H1 (cell line): ENCODE data around the gene ZNF189. TPM values are rescaled to one million over a fixed set of nuclear protein-coding genes. Genes with fewer than 3 reads are reported as not detected.

ENCODE experiments used
- CTCF ChIA-PET: fragments of 300-600 bp; sonication (Branson Sonifier 250); formaldehyde crosslinking; loops from one replicate; lab custom pipeline; 2021; ENCODE audit not compliant: partially characterized antibody; lab: Charles Lee
- POLR2A ChIA-PET: fragments of 300-600 bp; sonication (Branson Sonifier 250); formaldehyde crosslinking; loops from one replicate; lab custom pipeline; 2021; ENCODE audit warnings: inconsistent platforms; ENCODE audit not compliant: partially characterized antibody; lab: Charles Lee
- DNase-seq, 2 experiments: peaks; one replicate each; pipeline versions ENCODE4 v3.0.0 to v3.0.0-alpha.2; 2010 to 2022; ENCODE audit warnings: low spot score in 2 of 2, low read depth in 1 of 2, mixed read lengths in 1 of 2
- FAIRE-seq: peaks from 2 replicates; lab custom pipeline; 2011; peaks lifted over from hg19 to GRCh38; lab: Jason Lieb, UNC
- H2AFZ ChIP-seq: 2 replicates; pipeline ENCODE4 v1.8.1; 2012; ENCODE audit warnings: low read length, inconsistent platforms
- H2AK5ac ChIP-seq: 2 replicates; pipeline ENCODE4 v1.6.1; 2013; ENCODE audit warnings: low read depth, low read length
- H2BK120ac ChIP-seq: replicated peaks from 2 replicates; pipeline ENCODE3; 2013; ENCODE audit warnings: low read depth, low read length, inconsistent platforms
- H2BK12ac ChIP-seq: 2 replicates; pipeline ENCODE4 v1.6.1; 2013; ENCODE audit warnings: low read depth, low read length
- H2BK15ac ChIP-seq: 2 replicates; pipeline ENCODE4 v1.6.1; 2013; ENCODE audit warnings: low read length
- H2BK20ac ChIP-seq: 2 replicates; pipeline ENCODE4 v1.6.1; 2013; ENCODE audit warnings: low read length
- H2BK5ac ChIP-seq: 2 replicates; pipeline ENCODE4 v1.6.1; 2013; ENCODE audit warnings: low read depth, low read length
- H3K14ac ChIP-seq: 2 replicates; pipeline ENCODE4 v1.6.1; 2013; ENCODE audit warnings: inconsistent platforms; ENCODE audit not compliant: insufficient read length
- H3K18ac ChIP-seq: 2 replicates; pipeline ENCODE4 v1.6.1; 2013; ENCODE audit warnings: low read length; ENCODE audit errors: extremely low read depth
- H3K23ac ChIP-seq: 2 replicates; pipeline ENCODE4 v1.6.1; 2013; ENCODE audit warnings: inconsistent platforms; ENCODE audit not compliant: insufficient read length
- H3K23me2 ChIP-seq: 2 replicates; pipeline ENCODE4 v1.6.1; 2013; ENCODE audit warnings: low read depth, low read length
- H3K27ac ChIP-seq: 2 replicates; pipeline ENCODE4 v1.6.1; 2011; ENCODE audit warnings: low read depth, low read length, inconsistent platforms
- H3K27me3 ChIP-seq, 4 experiments: replicated peaks in 1 of 4; 1 replicate in 1 of 4; 2 replicates in 3 of 4; pipeline versions ENCODE4 v1.6.1 to v1.8.1; 2011 to 2013; ENCODE audit warnings: low read length in 3 of 4, mild to moderate bottlenecking in 3 of 4, inconsistent platforms in 2 of 4, mixed read lengths in 2 of 4, moderate library complexity in 1 of 4; ENCODE audit not compliant: control insufficient read depth in 3 of 4, insufficient read depth in 3 of 4; ENCODE audit errors: extremely low read depth in 1 of 4
- H3K36me3 ChIP-seq, 4 experiments: 2 replicates each; pipeline versions ENCODE4 v1.6.1 to v1.8.1; 2011 to 2013; ENCODE audit warnings: mild to moderate bottlenecking in 4 of 4, low read length in 3 of 4, moderate library complexity in 2 of 4, control low read depth in 1 of 4, inconsistent platforms in 1 of 4; ENCODE audit not compliant: insufficient read depth in 4 of 4, control insufficient read depth in 2 of 4
- H3K4ac ChIP-seq: replicated peaks from 2 replicates; pipeline ENCODE3; 2013; ENCODE audit warnings: low read length, low read depth, mixed read lengths, inconsistent platforms; ENCODE audit not compliant: insufficient read length
- H3K4me1 ChIP-seq, 4 experiments: replicated peaks in 1 of 4; 1 replicate in 1 of 4; 2 replicates in 3 of 4; pipeline versions ENCODE4 v1.6.1 to v1.8.1; 2011 to 2013; ENCODE audit warnings: low read length in 3 of 4, inconsistent platforms in 2 of 4, mixed read lengths in 1 of 4; ENCODE audit not compliant: insufficient read depth in 4 of 4, control insufficient read depth in 3 of 4
- H3K4me2 ChIP-seq, 2 experiments: 2 replicates each; pipeline versions ENCODE4 v1.6.1 to v1.8.1; 2011 to 2013; ENCODE audit warnings: low read depth in 2 of 2, low read length in 2 of 2, control low read depth in 1 of 2, inconsistent platforms in 1 of 2, mild to moderate bottlenecking in 1 of 2; ENCODE audit not compliant: insufficient read depth in 1 of 2
- H3K4me3 ChIP-seq, 4 experiments: fragments of 200-600, 300-600 bp in 1 of 4; sonication (generic), shearing (Covaris generic), sonication (Bioruptor Twin) in 1 of 4; 2 replicates each; pipeline versions ENCODE4 v1.5.1 to v1.8.1; 2011 to 2016; ENCODE audit warnings: low read length in 4 of 4, low read depth in 3 of 4, control low read depth in 2 of 4, inconsistent platforms in 2 of 4, mild to moderate bottlenecking in 2 of 4, mixed read lengths in 1 of 4, moderate library complexity in 1 of 4; ENCODE audit not compliant: insufficient read depth in 2 of 4; ENCODE audit errors: extremely low read depth in 1 of 4
- H3K56ac ChIP-seq: replicated peaks from 2 replicates; pipeline ENCODE3; 2013; ENCODE audit warnings: low read depth, mild to moderate bottlenecking, mixed read lengths, low read length, inconsistent platforms; ENCODE audit not compliant: insufficient read length
- H3K79me1 ChIP-seq: 2 replicates; pipeline ENCODE4 v1.6.1; 2013; ENCODE audit warnings: low read depth, low read length, control low read depth
- H3K79me2 ChIP-seq, 2 experiments: 2 replicates each; pipeline versions ENCODE4 v1.6.1 to v1.8.1; 2012 to 2013; ENCODE audit warnings: low read length in 2 of 2, mild to moderate bottlenecking in 2 of 2, inconsistent platforms in 1 of 2; ENCODE audit not compliant: insufficient read depth in 2 of 2, control insufficient read depth in 1 of 2
- H3K9ac ChIP-seq, 4 experiments: replicated peaks in 1 of 4; 1 replicate in 1 of 4; 2 replicates in 3 of 4; pipeline versions ENCODE4 v1.6.1 to v1.8.1; 2011 to 2013; ENCODE audit warnings: low read depth in 3 of 4, low read length in 3 of 4, control low read depth in 2 of 4, mild to moderate bottlenecking in 2 of 4, moderate library complexity in 2 of 4, inconsistent platforms in 1 of 4; ENCODE audit errors: extremely low read depth in 1 of 4
- H3K9me3 ChIP-seq, 2 experiments: 2 replicates each; pipeline versions ENCODE4 v1.6.1 to v1.8.1; 2012 to 2013; ENCODE audit warnings: mild to moderate bottlenecking in 2 of 2, moderate library complexity in 2 of 2, control low read depth in 1 of 2, inconsistent platforms in 1 of 2, low read depth in 1 of 2, low read length in 1 of 2, mixed read lengths in 1 of 2; ENCODE audit not compliant: insufficient read depth in 2 of 2
- H4K20me1 ChIP-seq, 2 experiments: replicated peaks in 1 of 2; 2 replicates each; pipeline versions ENCODE3 to v1.8.1; 2011 to 2013; ENCODE audit warnings: inconsistent platforms in 2 of 2, low read length in 2 of 2, mild to moderate bottlenecking in 1 of 2; ENCODE audit not compliant: insufficient read depth in 2 of 2, control insufficient read depth in 1 of 2
- H4K5ac ChIP-seq: 2 replicates; pipeline ENCODE4 v1.6.1; 2013; ENCODE audit warnings: low read length, low read depth, mixed read lengths, inconsistent platforms; ENCODE audit not compliant: insufficient read length
- H4K8ac ChIP-seq: 2 replicates; pipeline ENCODE4 v1.8.0; 2013; ENCODE audit warnings: mild to moderate bottlenecking, moderate library complexity, low read length, inconsistent platforms; ENCODE audit not compliant: insufficient read depth; ENCODE audit errors: extremely low read depth
- H4K91ac ChIP-seq: replicated peaks from 2 replicates; pipeline ENCODE3; 2013; ENCODE audit warnings: low read length, mixed read lengths, inconsistent platforms; ENCODE audit not compliant: insufficient read length
- CREB1 ChIP-seq: IDR thresholded peaks from 2 replicates; pipeline ENCODE4 v1.6.1; 2012; ENCODE audit warnings: inconsistent platforms
- FOSL1 ChIP-seq: IDR thresholded peaks from 2 replicates; pipeline ENCODE4 v1.6.1; 2011; ENCODE audit warnings: mild to moderate bottlenecking, low read depth, low read length, moderate library complexity; ENCODE audit not compliant: insufficient read depth
- HDAC2 ChIP-seq, 2 experiments: fragments of 300-600 bp in 1 of 2; sonication (generic) in 1 of 2; IDR thresholded peaks; 2 replicates each; pipeline ENCODE4 v1.6.1; 2011 to 2012; ENCODE audit warnings: low read depth in 2 of 2, low read length in 2 of 2, mild to moderate bottlenecking in 2 of 2, moderate library complexity in 2 of 2, borderline replicate concordance in 1 of 2, inconsistent platforms in 1 of 2
- HDAC6 ChIP-seq: IDR thresholded peaks from one replicate; pipeline ENCODE4 v1.7.1; 2012; ENCODE audit warnings: low read depth, mild to moderate bottlenecking, inconsistent platforms, low read length, moderate library complexity
- JUN ChIP-seq: IDR thresholded peaks from 2 replicates; pipeline ENCODE4 v1.6.1; 2011; ENCODE audit warnings: low read depth, mild to moderate bottlenecking, improper control_type of control experiment, low read length
- KDM5A ChIP-seq: fragments of 200-600 bp; IDR thresholded peaks from 2 replicates; pipeline ENCODE4 v1.7.1; 2012; ENCODE audit warnings: mild to moderate bottlenecking, low read length, inconsistent platforms, mixed read lengths
- MAX ChIP-seq: IDR thresholded peaks from 2 replicates; pipeline ENCODE4 v1.6.1; 2012; ENCODE audit warnings: inconsistent platforms
- RFX5 ChIP-seq: IDR thresholded peaks from 2 replicates; pipeline ENCODE4 v1.6.1; 2011; ENCODE audit warnings: low read depth, low read length, improper control_type of control experiment, borderline replicate concordance
- SIRT6 ChIP-seq: IDR thresholded peaks from one replicate; pipeline ENCODE4 v1.7.1; 2012; ENCODE audit warnings: low read length, inconsistent platforms
- SRF ChIP-seq: IDR thresholded peaks from 2 replicates; pipeline ENCODE4 v1.6.1; 2011; ENCODE audit warnings: mild to moderate bottlenecking, low read depth, low read length, moderate library complexity
- TAF7 ChIP-seq: optimal IDR thresholded peaks from 2 replicates; pipeline ENCODE3; 2011; ENCODE audit warnings: low read depth, mild to moderate bottlenecking, inconsistent platforms, low read length, moderate library complexity, borderline replicate concordance
- TEAD4 ChIP-seq: IDR thresholded peaks from 2 replicates; pipeline ENCODE4 v1.6.1; 2012; ENCODE audit warnings: low read depth, low read length, inconsistent platforms, mixed read lengths
- USF2 ChIP-seq: IDR thresholded peaks from 2 replicates; pipeline ENCODE4 v1.6.1; 2011; ENCODE audit warnings: low read length, improper control_type of control experiment
- WGBS, 2 experiments: shearing (Covaris generic) in 1 of 2; methylation state at CpG; one replicate each; pipeline versions ENCODE4 v1.1.6 to v1.1.7; 2013 to 2015; ENCODE audit warnings: low lambda C conversion rate in 2 of 2, mixed read lengths in 2 of 2, inconsistent platforms in 1 of 2, low coverage in 1 of 2, missing lambda C conversion rate in 1 of 2; ENCODE audit not compliant: insufficient replicate concordance in 2 of 2, insufficient coverage in 1 of 2, insufficient read length in 1 of 2; ENCODE audit errors: extremely low coverage in 1 of 2, missing lambda C conversion rate in 1 of 2; 5-methylcytosine and 5-hydroxymethylcytosine counted together
- polyA plus RNA-seq, 7 experiments: library from polyadenylated mRNA; depleted of rRNA in 3 of 7; stranded (reverse) in 5 of 7; unstranded in 2 of 7; fragments of >200 nt in 5 of 7; fragments of 200-250 nt in 2 of 7; gene quantifications; 1 replicate in 5 of 7; 2 replicates in 1 of 7; 4 replicates in 1 of 7; pipeline versions ENCODE4 v1.2.1 to v1.2.3, GENCODE V29; 2011 to 2013; ENCODE audit warnings: missing spikeins in 2 of 7, mixed read lengths in 2 of 7
- total RNA-seq: library from RNA; stranded (reverse); fragmentation: NEBNext Ultra II Directional; extraction: Animal tissue kit (Norgen Biotek cat#: 25700); gene quantifications from 2 replicates; pipeline ENCODE4 v1.2.1, GENCODE V29; 2021

The ZNF189 gene
- total and polyA plus RNA-seq, 2 of the 8 experiments (the other 6 are each of a cell fraction or from before 2014, with no cell fraction given): 1.9 to 12.3 TPM

- H2BK12ac ChIP-seq: no peak overlapping the region
- peaks cover 0 to 3% (median 3%) of the 10 kb centered on the region in 4 experiments; a peak in 3 of 7 replicates for H3K4me1 ChIP-seq
- H2BK15ac ChIP-seq: no peak overlapping the region
- H4K8ac ChIP-seq: no peak overlapping the region
- H3K27ac ChIP-seq: no peak overlapping the region
- DNase-seq (no peak), FAIRE-seq (no peak)
- H3K23me2 ChIP-seq: no peaks in the 10 kb centered on the region; the same call in 1 of the 2 replicates
- no peak overlapping the region for H3K23ac ChIP-seq
- H3K4me3 ChIP-seq: no peak overlapping the region
- peaks cover 0 to 1% of the 10 kb centered on the region in 2 experiments for H4K20me1 ChIP-seq
- H2BK5ac ChIP-seq: no peak overlapping the region
- H3K9ac ChIP-seq: no peak overlapping the region
- no peak overlapping the region for H4K91ac ChIP-seq
- H3K18ac ChIP-seq: no peak overlapping the region
- no peak overlapping the region for H2AK5ac ChIP-seq
- 90% methylated on average over 1 of the region's 1 CpG; no CpG with 5 or more reads in 1 of the 2 experiments for WGBS, 2 experiments
- H3K36me3 ChIP-seq: peaks cover 0 to 30% (median 16%) of the 10 kb centered on the region in 4 experiments; a peak in 6 of 8 replicates
- peaks cover 25 to 83% of the 10 kb centered on the region in 2 experiments for H3K79me2 ChIP-seq
- no peak overlapping the region for H2BK120ac ChIP-seq
- H3K4ac ChIP-seq: no peak overlapping the region
- H2BK20ac ChIP-seq: no peak overlapping the region
- no peaks in the 10 kb centered on the region for H3K27me3 ChIP-seq
- H4K5ac ChIP-seq: no peak overlapping the region
- H3K56ac ChIP-seq: no peak overlapping the region
- POLR2A ChIA-PET: no interaction called here
- H2AFZ ChIP-seq: no peak overlapping the region
- CTCF ChIA-PET: no interaction called here
- TF ChIP-seq SRF (no peak), MAX (no peak), HDAC2 (IDR thresholded peaks at IDR 0.05; ENCODE audit: borderline replicate concordance in 1 of 2, low read depth in 2 of 2, low read length in 2 of 2) (no peak), JUN (no peak), SIRT6 (no peak), RFX5 (no peak), USF2 (no peak), CREB1 (no peak), KDM5A (no peak), FOSL1 (no peak), HDAC6 (no peak), TEAD4 (no peak), TAF7 (no peak)
- no peaks in the 10 kb centered on the region; a peak in 1 of 4 replicates for H3K9me3 ChIP-seq
- H3K79me1 ChIP-seq: no peaks in the 10 kb centered on the region
- H3K4me2 ChIP-seq: no peak overlapping the region
- H3K14ac ChIP-seq: no peak overlapping the region
Observed at GRCh38 chr9:101394687-101395086, 4.0 kb upstream of the ZNF189 start.
